Cortex of kidney (tissue), 1 donor: Measurements from ENCODE around the gene SMYD3.
"Not testable (repeated sequence)": the region's sequence is repeated elsewhere in the genome, so short reads cannot be mapped to it uniquely, and the experiment has no call there.

Experiments
- DNase-seq: peaks from one replicate; lab custom pipeline; 2025; lab: John Stamatoyannopoulos, UW

The SMYD3 gene

DNA sequence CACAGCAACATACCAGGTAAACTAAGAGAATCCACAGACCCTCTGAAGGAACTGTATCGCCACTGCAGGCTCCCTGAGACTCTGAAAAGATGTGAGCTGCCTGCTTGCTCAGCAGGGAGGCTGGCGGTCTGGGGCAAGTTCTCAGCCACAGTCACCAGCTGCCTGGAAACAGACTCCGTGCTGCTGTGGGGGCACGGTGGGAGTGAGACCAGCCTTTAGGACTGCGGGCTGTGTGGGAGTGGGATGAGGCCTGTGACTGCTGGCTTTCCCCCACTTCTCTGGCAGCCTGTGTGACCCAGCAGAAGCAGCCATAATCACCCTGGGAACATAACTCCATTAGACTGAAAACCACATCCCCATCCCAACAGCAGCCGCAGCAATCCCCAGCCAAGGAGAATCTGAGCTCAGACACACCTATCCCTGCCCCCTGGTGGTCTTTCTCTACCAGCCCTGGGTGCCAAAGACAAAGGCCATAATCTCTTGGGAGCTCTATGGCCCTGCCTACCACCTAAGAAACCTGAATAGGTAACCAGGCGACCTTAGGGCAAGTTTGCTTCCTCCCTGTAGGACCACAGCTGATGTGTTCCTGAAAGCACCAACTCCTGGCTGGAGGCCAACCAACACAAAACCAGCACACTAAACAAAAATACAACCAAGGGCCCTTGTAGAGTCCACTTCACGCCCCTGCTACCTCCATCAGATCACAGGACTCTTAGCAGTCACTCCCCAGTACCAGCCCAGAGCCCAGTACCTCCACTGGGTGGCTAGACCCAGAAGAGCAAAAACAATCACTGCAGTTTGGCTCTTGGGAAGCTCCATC lies 151.5 kb downstream of the SMYD3 start:
- DNase-seq, result no peak

DNA sequence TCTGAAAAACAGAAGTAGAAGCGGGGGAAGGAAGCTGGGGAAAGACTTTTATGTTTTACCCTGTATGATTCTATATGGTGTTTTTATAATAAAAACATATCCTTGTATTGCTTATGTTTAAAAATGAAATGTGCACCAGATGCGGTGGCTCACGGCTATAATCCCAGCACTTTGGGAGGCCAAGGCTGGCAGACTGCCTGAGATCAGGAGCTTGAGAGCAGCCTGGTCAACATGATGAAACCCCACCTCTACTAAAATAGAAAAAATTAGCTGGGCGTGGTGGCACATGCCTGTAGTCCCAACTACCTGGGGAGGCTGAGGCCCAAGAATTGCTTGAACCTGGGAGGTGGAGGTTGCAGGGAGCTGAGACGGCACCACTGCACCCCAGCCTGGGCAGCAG lies 155.4 kb downstream of the SMYD3 start:
- DNase-seq, result no peak

DNA sequence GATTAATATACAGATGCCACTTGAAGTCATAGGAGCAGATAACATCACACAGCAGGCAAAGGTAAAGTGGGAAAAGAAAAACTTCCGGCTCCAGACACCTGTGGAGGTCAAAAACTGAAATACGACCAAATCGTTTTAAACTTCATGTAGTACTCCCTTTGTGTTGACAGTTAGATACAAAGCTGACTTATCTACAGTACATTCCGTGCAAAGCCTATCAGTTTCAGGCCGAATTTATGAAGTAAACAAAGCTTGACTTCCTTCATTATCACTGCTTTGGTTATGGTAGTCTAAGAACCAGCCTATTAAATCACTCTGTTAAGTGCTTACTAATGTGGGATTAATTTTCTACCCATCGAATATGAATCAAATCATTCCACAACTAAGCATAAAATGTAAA lies 156.3 kb downstream of the SMYD3 start:
- DNase-seq, result no peak

DNA sequence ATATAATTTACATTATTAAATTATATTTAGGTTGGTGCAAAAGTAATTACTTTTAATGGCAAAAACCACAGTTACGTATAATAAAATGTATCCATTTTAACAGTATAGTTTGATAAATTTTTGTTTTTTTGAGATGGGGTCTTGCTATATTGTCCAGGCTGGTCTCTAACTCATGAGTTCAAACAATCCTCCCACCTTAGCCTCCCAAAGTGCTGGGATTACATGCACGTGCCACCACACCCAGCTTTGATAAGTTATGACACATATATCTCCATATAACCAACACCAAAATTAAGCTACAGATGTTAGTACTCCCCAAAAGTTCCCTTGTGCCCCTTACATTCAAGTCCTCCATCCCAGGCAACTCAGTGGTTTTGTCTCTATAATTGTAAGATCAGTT lies 163.1 kb downstream of the SMYD3 start:
- no peak for DNase-seq

DNA sequence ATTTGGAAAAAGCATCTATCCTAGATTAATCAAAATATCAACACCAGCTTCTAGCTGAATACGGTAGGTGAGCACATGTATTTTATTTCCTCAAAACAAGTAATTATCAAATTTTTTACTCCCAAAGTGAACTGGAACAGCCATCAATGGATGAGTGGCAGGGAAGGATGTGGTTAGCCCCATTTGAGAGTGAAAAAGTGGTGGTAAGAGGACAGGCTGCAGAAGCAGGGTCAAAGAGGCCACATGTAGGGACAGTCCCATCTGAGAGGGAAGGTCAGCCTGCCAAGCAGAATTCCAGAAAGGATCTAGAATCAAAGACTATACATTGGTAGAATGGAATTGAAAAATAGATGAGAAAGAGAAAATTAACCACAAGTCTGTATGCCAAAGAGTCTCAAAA lies 163.8 kb downstream of the SMYD3 start:
- no peak for DNase-seq

DNA sequence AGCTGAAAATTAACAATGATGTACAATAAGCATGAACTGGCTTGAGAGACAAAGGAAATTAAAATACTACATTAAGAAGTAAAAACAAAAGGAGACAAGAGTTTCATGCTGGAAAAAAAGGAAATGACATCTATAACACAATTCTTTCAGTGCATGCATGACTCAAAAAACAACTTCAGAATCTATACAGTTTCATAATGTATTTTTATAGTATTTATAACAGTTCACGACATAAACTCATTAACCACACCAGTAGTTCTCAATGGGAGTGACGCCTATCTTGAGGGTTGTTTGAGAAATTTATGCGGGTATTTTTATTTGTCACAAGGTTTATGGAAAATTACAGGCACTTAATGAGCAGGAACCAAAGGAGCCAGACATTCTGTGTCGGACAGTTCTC lies 168.5 kb downstream of the SMYD3 start:
- no peak for DNase-seq

DNA sequence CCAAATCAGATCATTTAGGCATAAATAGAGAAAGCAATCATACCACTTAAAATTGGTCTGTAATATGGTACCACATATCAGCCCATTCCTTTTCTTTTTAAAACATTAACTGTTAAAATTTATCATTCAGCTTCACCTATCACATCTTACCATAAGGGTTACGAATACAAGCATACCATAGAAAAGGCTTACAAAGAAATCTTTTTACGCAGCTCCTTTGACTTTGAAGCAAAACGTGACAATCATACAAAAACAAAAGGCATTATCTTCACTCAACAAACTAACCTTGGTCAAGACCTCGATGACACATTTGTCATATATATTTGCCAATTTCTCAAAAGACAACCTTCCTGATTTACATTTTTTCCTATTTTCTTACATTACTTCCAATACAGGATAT lies 169.0 kb downstream of the SMYD3 start:
- no peak for DNase-seq

DNA sequence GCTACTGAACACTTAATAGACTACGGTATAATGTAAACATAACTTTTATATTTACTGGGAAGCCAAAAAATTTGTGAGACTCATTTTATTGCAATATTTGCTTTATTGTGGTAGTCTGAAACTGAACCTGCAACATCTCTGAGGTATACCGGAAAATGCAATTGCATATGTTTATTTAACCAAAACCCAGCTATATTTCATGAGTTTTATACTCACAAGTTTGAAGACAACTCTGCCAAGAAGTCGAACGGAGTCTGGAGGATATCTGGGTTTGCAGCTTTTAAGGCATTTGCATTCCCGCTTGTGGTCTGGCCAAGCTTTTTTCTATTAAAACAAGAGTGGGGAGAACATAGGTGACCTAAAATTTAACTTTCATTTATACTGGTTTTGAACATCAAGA lies 171.9 kb downstream of the SMYD3 start:
- DNase-seq, result no peak

DNA sequence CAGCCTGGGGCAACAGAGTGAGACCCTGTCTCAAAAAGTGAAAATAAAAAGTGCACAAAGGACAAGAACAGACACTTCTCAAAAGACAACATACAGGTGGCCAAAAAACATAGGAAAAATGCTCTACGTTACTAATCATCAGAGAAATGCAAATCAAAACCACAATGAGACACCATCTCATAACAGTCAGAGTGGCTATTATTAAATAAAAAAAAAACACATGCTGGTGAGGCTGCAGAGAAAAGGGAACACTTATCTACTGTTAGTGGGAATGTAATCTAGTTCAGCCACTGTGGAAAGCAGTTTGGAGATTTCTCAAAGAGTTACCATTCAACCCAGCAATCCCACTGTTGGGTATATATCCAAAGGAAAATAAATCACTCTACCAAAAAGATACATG lies 173.2 kb downstream of the SMYD3 start:
- no peak for DNase-seq

DNA sequence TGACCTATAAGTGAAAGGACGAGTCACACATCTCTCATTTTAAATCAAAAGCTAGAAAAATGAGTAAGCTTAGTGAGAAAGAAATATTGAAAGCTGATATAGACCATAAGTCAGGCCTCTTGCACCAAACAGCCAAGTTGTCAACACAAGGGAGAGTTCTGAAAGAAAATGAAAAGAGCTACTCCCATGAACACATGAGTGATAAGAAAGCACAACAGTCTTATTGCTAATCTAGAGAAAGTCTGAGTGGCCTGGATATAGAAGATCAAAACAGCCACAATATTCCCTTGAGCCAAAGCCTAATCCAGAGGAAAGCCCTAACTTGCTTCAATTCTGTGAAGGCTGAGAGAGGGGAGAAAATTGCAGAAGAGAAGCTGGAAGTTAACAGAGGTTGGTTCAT lies 175.0 kb downstream of the SMYD3 start:
- no peak for DNase-seq

DNA sequence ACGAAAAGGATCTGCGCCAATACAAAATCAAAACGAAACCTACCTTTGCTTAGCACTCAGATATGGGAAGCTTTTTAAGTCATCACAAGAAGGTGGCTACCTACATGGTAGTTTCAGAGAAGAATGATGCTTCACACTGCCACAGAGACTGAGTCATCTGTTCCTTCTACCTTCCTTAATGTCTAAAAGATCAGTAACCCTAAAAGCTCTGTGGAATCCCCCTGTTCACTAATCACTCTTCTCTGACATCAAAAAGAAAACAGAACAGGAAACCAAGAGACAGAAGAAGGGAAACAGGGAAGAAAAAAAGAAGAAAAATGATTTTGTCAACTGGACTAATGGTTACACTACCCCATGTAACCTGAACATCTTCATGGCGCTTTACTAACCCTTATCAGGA lies 177.2 kb downstream of the SMYD3 start:
- no peak for DNase-seq

DNA sequence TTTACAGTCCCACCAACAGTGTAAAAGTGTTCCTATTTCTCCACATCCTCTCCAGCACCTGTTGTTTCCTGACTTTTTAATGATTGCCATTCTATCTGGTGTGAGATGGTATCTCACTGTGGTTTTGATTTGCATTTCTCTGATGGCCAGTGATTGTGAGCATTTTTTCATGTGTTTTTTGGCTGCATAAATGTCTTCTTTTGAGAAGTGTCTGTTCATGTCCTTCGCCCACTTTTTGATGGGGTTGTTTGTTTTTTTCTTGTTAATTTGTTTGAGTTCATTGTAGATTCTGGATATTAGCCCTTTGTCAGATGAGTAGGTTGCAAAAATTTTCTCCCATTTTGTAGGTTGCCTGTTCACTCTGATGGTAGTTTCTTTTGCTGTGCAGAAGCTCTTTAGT lies 177.8 kb downstream of the SMYD3 start:
- not testable (repeated sequence) for DNase-seq

DNA sequence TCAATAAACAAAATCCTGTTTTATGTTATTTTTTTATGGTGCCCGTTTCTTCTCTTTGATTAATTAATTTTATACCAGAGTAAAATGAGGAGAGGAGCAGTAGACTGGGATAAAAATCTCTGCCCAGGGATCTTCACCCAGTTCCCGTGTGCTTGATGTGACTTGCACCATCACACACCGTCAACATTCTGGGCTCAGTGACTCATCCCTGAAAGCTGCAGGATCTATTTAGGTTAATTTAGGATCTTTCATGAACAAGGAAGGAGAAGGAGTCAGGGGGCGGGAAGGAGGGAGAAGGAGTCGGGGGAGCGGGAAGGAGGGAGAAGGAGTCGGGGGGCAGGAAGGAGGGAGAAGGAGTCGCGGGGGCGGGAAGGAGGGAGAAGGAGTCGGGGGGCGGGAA lies 182.4 kb downstream of the SMYD3 start:
- DNase-seq, result no peak

DNA sequence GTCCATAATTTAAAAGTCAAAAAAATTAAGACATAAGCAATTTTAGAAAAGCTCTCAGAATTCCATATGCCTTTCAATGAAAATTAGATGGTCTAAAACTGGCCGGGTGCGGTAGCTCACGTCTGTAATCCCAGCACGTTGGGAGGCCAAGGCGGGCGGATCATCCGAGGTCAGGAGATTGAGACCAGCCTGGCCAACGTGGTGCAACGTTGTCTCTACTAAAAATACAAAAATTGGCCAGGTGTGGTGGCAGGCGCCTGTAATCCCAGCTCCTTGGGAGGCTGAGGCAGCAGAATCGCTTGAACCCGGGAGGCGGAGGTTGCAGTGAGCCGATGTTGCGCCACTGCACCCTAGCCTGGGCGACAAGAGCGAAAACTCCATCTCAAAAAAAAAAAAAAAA lies 183.0 kb downstream of the SMYD3 start:
- not testable (repeated sequence) for DNase-seq

DNA sequence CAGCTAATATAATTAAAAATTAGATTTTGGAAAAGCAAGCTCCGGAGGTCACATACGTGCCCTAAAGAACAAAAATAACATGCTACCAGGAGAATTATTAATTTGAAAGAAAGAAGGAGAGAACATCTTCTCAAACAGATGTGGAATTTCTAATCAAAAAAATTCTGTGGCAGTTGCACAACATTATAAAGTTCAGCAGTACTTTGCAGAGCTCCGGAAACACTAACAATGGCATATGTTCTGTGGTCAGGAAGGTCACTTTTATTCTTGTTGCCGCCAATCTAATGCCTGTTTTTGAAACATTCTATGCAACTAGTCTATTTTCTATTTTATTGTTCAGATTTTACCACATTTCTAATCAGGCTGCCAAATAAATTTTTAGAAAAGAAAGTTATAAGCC lies 186.8 kb downstream of the SMYD3 start:
- DNase-seq, result no peak

DNA sequence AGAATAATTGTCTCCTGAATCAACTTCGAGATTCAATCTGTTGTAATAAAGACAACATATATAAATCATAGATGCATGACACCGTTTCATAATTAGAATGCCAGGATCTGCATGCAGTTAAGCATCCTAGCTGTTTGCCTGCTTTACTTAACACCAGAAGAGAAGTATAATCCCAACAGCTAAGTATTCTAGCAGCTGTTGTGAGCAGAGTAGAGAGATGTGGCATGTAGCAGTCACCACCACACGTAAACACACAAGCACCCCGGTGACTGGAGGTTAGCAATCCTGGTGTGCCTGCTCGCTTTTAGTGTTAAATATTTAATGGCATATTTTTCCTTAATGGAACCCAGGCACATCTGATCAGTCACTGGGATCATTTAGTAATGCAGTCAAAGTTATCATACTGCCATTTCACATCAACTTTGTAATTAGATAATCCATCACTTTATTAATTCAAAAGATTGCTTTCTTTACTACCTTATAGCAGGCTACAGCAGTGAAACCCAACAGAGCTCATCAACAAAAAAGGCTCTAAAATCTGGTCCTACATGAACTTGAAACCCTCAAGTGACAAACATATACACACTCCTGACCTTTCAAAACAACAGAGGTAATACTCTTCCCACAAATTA lies 187.9 kb downstream of the SMYD3 start:
- DNase-seq, result no peak

DNA sequence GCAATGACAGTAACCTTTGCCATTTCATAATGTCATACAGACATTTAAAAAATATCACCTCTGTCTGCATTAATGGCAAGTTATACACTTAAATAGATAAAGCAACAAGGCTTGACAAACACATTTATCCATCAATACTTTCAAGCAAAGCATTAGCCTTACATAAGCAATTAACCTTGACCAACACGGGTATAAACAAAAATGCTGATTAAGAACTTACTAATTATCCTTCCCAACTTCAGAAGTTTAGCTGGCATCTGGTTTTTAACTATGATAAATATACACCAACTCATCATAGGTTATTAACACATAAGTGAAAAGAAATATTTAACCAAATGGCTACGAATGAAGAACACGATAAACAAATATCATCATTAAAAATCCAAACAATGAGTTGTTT lies 188.5 kb downstream of the SMYD3 start:
- DNase-seq, result no peak

DNA sequence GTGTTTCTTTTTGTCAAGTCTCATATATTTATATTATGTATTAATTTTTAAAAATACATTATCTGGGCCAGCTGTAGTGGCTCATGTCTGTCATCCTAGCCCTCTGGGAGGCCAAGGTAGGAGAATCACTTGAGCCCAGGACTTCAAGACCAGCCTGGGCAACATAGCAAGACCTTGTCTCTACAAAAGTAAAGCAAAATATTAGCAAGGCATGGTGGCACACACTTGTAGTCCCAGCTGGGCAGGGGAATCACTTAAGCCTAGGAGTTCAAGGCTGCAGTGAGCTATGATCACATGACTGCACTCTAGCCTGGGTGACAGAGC lies 189.1 kb downstream of the SMYD3 start:
- no peak for DNase-seq

DNA sequence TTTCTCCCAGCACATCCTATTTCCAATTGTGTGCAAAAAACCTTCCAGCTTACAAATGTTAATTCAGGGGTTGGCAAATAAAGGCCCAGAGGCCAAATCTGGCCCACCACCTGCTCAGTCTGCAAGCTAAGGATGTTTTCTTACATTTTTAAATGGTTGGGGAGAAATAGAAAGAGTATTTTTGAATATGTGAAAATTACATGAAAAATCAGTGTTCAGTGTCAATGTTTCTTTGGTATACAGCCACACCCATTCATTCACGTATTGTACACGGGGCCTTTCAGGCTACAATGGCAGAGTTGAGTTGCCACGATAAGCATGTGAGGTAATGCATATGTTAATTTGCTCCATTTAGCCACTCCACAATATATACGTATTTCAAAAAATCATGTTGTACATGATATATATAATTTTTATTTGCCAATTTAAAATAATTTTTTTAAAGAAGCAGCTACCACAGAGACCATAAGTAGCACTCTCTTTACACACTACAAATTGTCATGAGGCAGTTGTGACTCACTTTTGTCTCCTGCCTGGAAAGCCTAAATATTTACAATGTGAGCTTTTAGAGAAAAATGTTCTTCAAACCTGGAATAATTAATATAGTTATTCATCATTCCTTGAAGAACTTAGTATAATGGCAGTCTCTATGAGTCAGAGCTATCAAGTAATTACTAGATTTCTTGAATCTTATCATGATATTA lies 189.6 kb downstream of the SMYD3 start:
- no peak for DNase-seq

DNA sequence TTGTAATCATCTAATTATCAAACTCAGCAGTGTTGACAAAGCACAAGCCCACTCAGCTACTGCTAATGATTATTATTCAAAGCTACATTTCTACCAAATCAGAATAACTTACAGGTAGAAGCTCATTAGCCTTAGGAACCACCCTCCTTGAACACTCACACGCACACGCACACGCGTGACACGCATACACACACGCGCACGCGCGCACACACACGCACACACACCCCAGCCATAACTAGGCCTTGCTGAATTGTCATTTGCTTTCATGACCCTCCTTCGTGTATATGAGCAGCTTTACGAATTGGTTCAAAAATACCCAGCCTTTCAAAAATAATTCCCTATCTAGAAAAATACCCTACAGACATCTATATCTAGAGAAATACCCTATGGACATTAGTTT lies 195.6 kb downstream of the SMYD3 start:
- DNase-seq, result no peak

DNA sequence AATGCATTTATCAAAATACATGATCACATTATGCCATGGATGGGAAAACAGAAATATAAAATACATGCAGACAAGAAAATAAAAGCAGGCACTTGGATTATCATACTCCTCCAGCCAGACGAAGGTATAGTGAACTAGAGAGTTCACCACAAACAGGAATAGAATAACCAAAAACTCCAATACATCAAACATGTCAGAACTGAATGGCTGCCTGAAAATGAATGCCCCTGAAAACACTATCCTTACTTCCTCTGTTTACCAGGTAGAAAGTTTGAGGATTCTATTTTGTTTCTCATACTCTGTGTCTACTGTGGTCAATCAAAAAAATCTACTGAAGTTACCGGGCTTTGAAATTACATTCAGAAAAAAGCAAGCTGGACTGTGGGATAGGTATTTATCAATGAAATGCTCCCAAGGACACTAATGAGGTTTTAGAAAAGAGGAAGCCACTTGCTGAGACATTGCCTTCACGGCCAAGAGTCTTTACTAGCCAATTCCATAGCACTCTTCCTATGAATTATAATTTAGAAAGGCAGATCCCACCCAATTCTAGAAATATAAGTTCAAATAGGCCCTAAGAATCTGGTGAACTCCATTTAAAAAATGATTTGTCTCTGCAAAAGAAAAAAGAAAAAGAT lies 197.7 kb downstream of the SMYD3 start:
- DNase-seq, result no peak

DNA sequence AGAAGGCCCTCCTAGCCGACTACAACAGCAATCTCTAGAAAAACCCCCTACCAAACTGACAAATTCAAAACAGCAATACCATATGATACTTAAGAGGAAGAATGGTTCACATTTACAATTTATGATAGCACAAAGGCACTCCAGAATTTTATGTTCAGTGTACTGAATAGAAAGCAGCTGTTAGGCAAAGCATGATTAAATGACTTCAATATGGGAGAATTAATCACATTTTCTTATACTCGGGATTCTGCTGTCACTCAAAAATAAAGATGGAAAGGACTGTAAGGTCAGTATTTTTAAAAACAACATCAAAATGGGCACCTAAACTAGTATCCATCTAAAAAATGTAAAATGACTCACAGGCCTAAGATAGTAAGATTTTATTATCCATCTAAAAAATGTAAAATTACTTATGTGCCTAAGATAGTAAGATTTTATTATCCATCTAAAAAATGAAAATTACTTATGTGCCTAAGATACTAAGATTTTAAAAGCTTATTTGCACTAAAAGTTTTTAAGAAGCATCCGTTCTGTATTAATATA lies 198.5 kb downstream of the SMYD3 start:
- DNase-seq, result no peak
